CD1c-positive myeloid dendritic cell (primary cell): ENCODE measurements around the gene LHFPL3.
"Not testable (repeated sequence)": the region's sequence is repeated elsewhere in the genome, so short reads cannot be mapped to it uniquely, and the experiment has no call there.

ENCODE experiments used
- DNase-seq: peaks from one replicate; pipeline ENCODE4 v3.0.0-alpha.2; 2016; ENCODE audit errors: extremely low spot score

LHFPL3 gene

DNA sequence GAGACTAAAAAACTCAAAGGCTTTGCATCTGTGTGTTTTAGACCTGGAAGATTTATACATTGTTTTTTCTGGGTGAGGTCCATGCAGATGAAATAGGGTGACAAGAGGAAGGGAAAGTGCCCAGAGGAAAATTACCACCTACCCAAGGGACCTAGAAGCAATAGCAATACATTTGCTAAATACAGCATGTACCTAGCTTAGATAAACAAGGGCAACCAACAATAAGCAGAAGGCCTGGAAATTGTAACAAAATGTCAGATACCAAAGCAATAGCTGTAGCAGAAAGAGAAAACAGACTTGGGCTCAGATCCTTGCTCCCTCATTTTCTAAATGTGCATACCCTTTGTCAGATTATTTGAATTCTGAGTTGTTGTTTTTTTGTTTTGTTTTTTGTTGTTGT is 367.2 kb downstream of the LHFPL3 start:
- no peak for DNase-seq

DNA sequence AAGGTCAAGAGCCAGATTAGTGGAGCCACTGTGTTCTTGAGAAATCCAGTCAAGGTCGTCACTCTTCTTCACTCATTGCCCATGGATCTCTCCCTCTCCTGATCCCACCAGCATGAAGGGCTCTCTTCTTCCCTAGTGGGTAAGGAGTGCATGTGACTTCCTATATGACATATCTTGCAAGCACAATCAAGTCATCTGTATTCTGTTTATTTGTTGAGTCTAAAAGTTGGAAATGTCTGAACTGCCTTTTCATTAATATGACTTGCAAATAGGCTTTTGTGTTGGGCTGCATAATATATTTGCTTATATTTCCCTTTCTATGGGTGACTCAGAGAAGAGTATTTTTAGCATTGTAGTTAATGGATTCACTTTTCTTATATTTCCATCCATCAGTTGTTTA is 371.9 kb downstream of the LHFPL3 start:
- DNase-seq: no peak

DNA sequence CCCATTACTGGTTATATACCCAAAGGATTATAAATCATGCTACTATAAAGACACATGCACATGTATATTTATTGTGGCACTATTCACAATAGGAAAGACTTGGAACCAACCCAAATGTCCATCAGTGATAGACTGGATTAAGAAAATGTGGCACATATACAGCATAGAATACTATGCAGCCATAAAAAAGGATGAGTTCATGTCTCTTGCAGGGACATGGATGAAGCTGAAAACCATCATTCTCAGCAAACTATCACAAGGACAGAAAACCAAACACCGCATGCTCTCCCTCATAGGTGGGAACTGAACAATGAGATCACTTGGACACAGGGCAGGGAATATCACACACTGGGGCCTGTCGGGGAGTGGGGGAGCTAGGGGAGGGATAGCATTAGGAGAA is 392.6 kb downstream of the LHFPL3 start:
- not testable (repeated sequence) for DNase-seq

DNA sequence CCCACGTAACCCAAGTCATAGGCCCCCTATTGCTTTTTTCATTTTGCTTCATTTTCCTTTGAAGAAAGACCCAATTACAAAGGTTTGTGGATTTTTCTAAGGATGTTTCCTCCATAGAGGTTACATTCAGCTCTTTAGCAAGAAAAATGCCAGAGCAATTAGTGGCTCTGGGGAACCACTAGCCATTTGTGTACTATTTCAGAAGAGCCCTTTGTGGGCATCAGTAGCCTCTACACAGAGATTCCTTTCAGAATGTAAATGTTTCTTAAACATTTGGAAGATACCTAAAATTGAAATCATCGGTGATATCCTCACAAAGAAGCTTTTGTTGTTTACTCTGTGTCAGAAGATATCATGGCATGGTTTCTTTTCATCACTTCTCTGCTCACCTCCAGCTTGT is 394.6 kb downstream of the LHFPL3 start:
- DNase-seq: no peak

DNA sequence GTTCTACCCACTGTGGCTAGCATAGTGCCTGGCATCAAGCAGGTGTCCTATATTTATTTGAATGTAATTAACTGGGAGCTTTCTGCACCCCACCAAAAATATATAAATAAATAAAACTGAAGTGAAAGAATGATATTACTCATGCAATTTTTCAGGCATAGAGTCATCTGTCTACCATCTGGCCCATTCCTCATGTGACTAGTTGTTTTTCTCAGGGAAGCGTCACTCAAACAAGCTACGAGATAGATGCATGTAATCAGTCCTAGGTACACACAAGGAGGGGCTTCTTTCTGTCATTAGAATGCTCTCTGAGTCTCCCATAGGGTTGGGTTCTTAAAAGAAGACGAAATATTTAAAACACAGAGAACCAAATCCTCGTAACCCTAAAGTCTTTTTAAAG is 430.1 kb downstream of the LHFPL3 start:
- DNase-seq: no peak

DNA sequence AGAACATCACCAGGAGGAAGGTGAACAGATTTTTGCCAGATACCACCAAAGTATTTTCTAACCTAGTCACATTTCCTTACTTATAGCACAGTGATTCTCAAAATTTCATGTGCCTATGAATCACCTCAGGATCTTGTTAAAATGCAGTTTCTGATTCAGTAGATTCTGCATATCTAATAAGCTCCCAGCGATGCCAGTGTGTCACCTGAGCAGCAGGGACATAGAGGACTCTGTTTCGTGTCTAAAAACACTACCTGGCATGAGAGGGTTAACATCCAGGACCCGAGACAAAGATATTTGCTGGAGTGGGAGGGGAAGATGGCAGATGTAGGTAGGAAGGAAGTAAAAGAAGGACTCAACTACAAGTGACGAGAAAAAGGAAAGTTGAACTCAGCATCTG is 433.5 kb downstream of the LHFPL3 start:
- DNase-seq: no peak

DNA sequence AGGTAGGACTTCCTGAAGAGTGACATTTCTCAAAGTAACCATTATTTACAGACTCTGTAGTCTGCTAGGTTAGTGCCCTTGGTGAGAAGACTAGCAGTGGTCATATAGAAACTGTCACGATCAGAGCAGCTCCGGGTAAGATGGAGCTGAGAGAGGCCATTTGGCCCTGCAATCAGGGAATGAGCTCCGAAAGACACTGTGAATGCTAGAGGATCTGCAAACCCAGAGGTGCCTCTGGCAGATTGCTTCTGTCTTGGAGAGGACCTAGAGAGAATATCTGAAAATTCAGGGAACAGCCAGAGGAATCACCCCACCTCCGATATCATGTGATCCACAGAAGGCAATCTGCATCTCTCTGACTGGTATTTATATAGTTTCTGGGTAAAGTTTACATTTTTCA is 438.7 kb downstream of the LHFPL3 start:
- no peak for DNase-seq

DNA sequence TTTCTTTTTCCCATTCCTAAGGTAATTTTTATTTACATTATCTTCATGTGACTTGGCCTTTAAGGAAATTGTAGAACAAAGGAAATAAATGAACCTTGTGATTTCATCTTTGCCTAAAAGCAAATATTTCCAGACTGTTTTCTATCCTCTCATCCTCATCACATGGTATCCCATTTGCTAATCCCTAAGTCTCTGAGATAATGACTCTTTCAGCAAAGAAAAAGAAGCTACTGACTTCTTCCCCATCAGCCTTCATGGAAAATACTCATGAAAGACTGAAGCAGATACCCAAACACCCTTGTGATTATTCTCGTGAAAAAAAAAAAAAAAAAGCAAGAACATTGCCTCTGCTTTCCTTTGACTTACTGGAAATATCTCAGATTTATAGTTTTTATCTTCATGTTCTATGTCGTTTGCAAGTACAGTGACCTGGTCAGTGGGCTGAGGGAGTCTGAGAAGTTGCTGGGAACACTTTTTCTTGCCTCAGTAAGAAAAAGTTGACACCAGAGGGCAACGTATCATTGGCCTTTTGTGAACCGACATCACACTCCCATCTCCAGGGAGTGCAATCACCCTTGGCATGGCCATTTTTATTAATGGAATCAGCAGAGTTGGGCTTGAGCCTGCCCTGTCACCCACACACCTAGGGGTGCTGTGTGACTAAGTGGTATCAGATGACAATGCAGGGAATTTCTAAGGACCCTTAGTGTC is 439.6 kb downstream of the LHFPL3 start:
- DNase-seq: no peak

DNA sequence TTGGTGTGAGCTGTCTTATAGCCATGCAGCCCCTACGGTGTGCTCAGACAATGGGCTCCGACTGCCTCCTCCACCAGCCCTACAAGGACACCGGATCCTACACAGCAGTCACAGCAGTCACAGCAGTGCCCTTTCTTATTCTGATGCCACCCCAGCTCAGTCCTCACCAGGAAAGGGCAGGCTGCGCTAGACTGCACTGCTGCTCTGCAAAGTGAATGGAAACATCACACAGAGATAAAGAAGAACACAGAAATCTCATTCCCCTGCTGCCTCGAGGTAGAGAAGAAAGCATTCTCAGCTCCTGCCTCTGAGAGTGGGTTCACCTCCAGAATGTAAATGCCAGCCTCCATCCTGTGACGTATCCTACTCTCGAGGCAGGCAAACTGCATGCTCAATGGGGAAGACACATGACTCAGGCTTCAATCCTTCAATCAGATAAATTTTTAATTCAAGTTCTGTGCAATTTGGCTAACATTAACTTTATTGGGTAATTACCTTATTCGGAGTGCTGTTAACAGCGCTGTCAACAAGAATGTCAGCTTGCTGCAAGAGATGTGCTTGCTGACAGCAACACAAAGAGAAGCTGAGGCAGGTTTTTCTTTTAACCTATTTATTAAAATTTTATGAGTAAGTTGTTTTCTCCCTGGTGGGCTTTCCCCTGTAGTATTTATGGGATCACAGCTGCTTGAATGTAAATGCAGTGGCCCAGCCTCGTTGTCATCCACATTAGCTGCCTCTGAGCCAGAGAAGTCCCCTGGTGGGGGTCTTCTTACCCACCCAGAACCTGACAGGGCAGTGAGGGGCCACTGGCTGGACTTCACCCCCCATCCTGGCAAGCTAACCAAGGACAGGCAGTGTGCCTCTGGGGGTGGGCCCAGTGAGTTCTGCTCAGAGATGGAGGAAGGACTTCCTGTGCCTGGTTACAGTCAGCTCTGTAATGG is 444.3 kb downstream of the LHFPL3 start:
- no peak for DNase-seq

DNA sequence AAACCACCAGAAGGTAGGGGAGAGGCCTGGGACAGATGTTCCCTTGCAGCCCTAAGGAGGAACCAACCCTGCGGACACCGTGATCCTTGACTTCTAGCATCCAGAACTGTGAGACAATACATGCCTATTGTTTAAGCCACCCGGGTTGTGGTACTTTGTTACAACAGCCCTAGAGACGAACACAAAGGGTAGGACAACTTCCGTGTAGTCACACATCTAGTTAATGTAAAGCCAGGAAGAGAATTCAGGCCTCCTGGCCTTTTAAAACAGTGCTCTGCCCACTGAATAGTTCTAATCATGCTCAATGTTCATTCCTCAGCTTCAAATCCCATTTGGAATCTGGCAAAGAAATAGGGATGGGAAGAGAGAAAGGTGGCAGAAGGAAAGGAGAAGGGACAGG is 445.4 kb downstream of the LHFPL3 start:
- DNase-seq: no peak

DNA sequence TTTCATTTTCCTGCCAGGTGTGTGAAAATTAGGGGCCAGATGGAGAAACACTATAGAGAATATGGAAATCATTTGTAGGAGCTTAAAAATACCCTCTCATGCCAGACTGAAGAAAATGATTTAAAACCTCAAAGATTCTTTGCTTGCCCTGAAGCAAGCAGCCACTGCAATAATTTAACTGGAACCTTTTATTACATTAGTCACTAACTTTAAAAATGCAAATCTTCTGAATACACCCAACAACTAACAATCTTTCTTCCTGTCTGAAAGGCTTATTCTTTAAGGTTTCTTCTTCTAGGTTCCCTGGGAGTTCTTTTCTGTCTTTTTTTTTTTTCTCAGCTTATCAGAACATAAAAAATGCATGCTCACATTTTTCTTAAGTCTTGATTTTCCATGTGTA is 447.1 kb downstream of the LHFPL3 start:
- DNase-seq: no peak

DNA sequence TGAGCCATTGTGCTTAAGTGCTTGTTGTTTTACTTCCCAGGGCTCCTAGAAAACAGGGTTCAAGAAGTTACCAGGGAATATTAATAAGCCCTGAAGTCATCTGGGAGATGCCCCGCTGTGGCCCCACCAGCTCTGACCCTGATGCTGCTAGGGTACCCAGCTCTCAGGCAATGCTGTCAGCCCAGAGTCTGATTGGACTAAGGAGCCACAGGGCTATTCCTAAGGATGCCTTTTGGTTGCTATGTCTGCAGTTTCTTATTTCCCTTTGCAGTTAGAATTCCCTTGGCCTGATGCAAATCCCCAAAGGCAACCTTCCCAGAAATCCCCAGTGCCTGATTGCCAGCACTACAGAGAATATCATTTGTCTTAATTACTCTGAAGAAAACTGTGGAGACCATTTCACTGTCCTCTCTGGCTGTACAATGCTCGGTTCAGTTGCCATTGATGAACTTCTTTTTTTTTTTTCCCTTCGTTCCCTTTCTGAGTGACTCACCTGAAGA is 448.9 kb downstream of the LHFPL3 start:
- DNase-seq: no peak

DNA sequence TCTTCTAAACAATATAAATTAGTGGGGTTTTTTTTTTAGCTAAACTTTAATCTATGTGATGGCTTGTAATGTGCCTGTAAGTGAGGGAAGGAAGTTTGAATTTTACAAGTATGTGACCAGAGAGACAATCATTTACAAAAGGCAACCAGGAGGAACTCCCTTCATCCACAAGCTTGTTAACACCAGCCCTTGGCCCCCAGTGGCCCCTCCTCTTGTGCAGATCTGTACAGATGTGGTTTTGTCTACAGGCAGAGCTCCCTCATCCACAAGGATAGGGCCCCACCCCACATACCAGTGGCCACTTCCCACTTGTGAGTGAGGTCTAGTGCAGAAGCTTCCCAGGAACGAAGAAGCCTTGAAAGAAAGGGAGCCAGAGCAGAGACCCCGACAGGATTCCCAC is 451.5 kb downstream of the LHFPL3 start:
- DNase-seq: no peak

DNA sequence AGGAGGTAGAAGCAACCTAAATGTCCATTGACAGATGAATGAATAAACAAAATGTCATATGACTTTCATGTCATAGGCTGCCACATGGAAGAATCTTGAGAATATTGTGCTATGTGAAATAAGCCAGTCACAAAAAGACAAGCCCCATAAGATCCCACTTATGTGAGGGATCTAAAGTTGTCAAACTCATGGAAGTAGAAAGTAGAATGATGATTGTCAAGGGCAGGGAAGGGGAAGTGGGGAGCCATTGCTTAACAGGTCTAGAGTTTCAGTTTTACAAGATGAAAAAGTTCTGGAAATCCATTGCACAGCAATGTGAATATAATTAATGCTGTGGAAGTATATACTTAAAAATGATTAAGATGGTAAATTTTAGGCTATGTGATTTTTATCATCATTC is 456.3 kb downstream of the LHFPL3 start:
- DNase-seq: peak; percentile 14

DNA sequence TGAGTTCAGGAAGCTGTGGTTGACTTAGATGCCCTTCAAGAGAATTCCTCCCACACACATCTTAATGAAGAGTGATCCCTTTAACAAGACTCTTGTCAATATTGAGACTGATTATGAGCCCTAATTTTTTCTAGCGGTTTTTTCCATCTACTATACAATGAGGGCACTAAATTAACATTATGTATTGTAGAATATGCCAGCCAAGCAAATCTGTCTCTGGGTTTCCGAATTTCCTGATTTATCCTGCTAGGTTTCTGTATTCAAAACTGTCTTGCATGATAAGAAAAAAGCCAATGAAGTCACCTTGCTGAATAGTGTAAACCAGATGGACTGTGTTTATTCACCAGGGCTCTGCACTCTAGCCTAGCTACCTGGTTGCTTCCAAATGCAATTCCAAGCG is 461.4 kb downstream of the LHFPL3 start:
- no peak for DNase-seq

DNA sequence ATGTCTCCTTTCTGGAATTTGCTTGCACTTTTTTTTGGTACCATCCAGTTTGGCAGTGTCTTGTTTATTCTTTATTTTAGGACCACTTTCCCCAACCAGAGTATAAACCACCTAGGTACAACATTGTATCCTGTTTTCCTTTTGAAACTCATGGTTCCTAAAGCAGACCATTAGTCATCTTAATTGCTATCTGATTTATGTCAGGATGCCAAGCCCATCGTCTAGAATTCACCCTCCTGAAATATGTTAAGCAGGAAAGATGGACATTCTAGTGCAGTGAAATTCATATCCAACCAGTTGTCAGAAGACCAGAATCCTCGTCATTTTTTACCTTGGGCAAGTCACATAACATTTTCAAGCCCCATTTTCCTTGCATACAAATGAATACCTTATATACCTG is 462.0 kb downstream of the LHFPL3 start:
- no peak for DNase-seq

DNA sequence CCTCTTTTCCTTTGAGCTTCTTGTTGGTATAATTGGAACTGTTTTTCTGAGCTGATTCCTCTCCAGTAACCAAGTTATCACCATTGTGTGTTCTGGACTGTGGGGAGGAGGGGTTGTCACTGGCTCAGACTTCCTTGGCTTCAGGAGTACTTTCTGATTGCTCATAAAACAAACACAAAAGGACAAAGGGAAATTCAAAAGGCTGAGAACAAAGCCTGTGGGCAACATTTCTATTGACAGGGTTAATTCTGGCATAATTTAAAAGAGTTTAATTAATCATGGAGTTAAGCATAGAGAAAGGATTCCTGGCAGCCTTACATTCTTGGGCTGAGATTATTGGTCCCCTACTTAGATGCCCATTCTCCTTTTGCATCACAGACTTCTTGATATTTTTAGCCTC is 462.7 kb downstream of the LHFPL3 start:
- DNase-seq: no peak

DNA sequence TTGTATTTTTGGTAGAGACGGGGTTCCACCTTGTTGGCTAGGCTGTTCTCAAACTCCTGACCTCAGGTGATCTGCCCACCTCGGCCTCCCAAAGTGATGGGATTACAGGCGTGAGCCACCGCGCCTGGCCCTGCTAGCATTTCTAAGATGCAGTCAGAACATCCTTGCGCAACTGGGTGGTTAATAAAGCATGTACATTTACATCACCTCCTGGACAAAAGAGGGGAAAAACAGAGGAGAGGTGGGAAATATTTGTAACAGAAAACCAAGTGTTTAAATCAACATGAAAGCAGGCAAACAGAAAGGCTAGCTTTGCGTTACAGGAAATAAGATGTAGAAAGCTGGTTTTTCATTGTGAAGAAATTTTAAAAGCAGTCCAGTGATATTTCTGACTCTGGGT is 464.7 kb downstream of the LHFPL3 start:
- no peak for DNase-seq

DNA sequence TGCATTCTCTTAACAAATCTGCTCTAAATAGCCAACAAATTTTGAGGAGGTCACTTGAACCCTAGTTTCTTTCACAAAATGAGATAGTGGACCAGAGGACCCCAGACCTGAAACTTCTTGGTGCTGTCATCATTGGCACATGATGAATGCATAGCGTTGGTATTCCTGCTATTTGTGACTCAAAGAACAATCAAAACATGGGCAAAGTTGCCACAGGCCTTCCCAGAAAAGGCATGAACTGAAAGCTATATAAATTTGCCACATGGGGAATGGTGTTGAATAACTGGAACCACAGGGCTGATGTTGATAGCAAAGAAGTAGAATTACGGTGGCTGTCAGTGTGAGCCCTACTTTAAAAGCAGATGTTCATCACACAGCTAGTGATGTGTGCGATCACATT is 465.8 kb downstream of the LHFPL3 start:
- DNase-seq: no peak

DNA sequence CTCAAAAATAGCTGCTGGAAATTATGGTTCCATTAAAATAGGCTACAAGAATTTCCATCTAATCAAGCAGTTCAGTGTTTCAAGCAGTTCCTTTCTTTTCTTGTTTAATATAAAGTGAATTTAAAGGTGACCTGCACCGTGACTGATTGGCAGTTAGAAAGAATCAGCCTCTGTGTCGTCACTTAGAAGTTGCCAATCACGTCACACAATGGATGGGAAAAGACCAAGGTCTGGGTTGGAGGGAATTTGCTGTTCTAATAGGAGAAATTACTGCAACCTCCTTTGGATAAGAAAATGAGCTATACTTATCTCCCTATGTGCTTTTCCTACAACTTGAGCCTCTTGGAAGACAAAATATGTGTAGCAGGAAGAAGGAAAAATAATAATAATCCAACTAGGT is 466.2 kb downstream of the LHFPL3 start:
- DNase-seq: no peak

DNA sequence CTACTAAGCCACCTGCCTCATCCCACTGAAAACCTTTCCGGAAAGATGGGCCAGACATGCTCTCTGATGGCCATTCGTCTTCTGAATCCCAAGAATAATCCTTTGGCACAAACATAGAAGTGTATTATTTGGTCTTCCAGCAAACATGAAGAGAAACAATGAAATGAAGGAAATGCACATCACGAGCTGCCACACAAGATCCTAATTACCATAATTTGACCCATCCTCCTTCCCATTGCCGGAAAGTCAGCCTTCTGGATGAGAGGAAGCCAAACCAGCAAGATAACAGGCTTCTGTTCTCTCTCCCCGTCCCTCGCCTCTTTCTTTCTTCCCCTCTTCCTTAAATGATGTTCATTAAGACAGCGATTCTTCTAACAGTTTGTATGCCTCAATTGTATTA is 466.7 kb downstream of the LHFPL3 start:
- DNase-seq: no peak

DNA sequence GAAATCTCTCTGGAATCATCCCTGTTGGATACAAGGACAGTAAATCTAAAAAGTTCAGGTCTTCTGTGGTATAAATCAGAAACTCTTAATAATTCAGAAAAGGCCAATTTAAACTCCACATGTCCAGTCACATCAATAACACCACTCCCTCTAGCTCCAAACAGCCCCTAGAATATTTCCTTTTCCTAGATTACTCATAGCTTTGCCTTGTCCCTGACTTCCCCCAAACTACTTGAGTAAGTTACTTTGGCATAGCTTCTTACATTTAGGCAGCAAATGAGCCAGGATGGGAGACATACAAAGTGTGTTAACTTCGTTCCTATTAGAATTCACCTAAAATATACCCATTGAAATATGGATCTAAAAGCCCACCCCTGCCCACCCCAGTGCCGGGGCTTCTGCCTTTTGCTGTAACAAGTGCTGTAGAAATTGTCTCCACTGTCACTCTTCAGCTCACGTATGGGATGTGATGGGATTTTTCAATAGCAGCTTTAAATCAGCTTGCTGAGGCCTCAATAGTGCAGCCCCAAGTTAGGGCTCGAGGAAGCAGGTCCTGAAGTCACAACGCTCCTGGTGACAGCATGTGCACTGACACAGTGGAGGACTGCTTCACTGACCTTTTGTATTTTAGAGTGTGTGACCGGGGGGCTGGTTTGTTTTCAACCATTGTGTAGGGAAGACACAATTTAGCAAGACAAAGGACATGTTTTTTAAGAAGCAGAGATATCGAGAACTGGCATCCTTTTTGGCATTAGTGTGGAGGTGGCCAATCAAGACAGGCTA is 467.4 kb downstream of the LHFPL3 start:
- no peak for DNase-seq
